ENCODE results near the gene KRT7.

The KRT7 gene

DNA sequence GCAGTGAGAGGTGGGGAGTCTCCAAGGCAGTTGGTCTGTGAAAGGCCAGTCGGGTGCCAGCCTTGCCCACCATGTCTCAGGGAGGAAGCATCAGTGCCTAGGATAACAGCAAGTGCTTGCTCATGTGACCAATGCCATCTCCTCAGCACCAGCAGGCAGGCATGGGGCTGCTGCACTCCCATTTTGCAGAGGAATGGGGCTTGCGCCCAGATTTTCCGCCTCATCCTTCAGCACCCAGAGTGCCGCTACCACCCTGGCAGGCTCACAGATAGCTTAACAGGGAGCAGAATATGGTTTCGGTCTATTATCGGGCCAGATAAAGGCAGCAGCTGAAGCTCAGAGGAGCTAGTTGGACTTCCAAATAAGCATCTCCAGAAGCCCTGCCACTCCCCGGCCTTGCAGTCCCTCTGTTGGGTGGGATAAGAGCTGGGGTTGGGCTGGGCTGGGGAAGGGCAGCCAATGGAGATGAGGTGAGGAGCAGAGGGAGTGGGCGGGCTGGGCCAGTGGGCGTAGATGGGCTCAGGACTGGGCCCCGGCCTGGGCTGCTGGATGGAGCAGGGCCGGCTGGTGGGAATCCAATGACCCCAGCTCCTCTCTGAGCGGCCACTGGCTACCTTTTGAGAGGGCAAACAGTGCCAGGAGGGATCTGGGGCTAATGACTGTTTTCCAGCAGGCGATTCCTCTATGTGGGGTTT, 32.8 kb upstream of the KRT7 start:
- no peak for DNase-seq

GRCh38 chr12:52200781-52201450, 32.1 kb upstream of the KRT7 start:
- no peak for DNase-seq

DNA sequence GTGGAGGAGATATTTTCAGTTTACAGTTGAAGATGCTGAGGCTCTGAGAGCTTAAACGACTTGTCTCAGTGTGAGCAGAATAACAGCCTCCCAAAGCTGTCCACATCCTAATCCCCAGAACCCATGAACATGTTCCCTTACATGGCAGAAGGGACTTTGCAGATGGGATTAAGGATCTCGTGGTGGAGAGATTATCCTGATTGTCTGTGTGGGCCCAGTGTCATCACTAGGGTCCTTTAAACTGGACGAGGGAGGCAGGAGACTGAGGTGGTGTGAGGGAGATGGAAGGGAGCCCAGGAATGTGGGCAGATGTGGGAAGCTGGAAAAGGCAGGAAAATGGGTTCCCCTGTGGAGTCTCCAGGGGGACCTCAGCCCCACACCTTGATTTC, 31.6 kb upstream of the KRT7 start:
- DNase-seq, result no peak

DNA sequence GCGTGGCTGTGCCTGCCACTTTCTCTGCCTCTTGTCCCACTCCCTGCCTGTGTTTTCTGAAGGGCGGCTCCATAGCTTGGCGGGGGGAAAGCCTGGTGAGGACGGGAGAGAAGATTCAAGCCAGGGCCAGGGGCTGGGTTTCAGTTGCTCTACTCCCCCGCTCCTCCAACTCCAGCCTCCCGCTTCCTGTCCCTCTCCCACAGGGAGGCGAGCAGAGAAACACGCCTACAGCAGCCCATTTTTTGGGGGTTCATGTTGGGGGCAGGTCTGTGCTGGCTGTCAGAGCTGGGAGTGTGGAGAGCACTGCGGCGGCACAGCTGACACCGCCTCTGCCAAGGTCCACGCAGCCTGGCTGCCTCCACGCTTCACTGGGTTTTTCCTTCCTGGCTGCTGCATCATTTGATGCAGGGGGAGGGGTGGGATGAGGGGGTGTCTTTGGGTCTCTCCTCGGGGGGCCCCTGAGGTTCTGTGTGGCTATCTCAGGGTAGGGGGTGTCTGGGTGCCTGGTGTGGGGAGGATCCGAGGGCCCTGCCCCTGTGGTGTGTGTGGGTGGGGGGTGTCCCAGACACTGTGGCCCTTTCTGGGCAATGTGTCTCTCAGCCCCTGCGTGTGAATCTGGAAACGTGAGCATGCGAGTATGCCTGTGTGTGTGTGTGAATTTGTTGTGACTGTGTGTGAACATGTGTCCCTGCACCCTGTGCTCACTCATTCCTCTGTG, 30.5 kb upstream of the KRT7 start:
- DNase-seq, result no peak

DNA sequence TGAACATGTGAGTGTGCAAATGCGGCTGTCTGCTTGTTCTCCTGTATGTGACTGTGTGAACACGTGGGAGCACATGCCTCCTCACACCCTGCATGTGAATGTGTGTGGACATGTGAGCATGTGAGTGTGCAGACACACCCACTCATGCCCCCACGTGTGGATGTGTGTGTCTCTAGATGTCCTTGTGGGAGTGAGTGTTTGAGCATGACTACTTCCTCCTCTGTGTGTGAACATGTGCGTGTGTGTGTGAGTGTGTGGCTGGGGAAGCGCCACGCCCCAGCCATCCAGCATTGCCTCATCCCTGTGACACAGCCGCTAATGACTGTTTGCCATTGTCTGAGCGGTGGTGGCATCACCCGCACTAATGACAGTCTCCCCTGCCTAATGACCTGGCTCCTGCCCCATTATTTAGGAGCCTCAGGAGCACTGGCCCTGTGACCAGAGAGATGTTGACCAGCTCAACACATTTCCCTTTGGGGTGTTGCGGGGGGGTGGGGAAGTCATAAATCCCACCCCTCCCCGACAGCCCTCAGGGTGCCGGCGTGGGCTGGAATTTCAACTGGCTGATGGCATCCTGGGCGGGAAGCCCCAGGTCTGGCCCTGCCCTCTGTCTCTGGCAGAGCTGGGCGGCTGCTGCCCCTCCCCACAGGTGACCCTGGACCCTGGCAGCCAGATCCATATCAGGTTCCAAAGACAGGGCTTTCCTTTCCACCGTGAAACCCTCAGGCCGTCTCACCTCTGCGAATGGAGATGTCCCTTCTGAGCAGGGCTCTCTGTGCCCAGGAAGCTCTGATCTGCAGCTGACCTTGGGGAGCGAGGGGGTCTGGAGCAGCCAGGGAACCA, 29.7 kb upstream of the KRT7 start:
- DNase-seq, result no peak

DNA sequence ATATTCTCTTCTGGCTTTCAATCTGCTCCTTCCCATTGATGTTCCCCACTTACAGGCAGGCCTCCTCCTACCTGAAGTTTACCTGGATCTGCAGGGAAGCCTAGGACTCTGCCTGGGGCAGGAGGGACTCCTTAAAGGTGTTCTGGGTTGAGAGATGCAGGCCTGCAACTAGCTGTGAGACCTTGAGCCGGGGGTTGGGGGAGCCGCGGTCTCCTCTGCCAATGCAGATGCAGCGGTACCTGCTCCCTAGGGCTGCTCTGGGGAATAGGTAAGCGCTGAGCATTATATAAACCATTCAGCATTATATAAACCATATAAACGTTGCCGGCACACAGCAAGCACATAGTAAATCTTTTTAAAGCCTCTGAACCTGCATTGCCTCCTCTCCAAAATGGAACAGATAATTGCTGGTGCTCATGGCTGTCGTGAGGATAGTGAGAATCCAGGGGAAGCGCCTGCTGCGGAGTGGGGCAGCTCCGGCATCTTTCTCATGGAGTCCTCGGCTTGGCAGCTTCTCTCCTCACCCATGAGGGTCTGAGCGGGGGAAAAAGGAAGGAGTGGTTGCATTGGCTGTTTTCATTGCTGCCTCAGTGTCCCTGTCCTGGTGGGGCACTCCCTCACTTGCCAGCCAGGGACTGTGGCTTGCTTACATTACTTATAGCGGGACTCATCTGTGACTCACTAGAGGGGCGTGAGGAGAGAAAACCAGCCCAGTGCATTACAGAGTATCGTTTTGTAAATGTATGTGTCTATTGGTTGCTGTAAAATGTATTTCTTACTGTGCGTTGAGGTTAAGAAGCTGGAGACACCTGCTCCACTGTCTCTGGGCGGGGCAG, 28.7 kb upstream of the KRT7 start:
- no peak for DNase-seq

GRCh38 chr12:52204931-52205505, 28.0 kb upstream of the KRT7 start:
- no peak for DNase-seq

DNA sequence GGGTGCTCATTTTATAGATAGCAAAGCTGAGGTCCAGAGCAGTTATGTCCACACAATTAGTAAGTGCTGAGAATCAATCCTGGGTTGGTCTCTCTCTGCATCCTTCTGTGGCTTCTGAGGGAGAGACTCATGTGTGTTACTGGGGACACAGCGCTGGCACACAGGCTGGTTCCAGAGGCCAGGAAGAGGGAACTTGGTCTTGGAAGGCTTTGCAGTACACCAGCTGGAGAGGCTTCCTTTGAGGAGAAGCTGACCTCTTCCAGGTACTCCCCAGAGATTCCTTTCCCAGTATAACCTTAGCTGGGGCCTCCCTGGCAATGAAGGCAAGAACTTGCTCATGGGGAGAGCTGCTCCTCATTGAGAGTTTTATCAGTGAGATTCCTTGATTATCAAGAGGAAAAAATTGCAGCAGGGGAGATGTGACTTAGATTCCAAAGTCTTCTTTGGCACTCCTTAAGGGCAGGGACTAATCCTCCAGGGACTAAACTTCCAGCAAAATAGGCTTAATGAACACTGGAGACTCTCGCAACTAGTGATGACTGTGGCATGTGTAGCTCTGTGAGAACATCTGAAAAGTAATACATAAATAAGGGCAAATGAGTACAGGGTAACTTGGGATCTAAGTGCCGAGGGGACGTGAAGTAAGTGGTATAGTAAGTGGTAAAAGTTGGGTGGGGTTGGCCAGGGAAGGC, 27.3 kb upstream of the KRT7 start:
- no peak for DNase-seq

DNA sequence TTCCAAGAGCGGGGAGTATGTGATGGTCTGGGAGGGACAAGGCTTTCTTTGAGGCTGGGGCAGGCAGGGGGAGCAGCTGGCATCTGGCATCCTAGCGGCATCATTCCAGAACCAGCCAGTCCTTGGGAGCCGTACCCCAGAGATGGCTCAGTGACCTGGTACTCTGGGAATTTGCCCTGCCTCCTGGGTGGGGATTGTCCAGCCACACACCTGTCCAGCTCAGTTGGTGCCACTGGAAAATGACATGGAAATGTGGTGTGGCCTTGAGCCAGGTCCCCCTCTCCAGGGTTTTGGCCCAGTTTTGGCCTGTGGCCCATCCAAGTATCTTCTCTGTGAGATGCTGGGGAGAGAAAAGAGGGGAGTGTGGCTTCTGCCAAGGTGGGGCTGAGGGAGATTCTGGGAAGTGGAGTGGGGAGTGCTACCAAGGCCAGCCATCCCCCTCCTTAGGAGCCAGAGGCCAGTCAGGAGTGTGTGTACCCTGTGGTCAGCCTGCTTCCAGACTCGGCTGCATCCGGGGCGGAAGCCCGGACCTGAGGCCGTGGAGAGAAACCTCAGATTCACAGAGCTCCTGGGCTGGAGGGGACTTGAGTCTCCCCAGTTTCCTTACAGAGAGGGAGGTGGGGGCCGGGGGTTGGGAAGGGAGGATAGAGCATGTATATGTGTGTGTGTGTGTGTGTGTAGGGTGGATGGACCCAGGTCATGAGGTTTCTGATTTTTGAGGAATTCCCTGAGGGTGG, 26.6 kb upstream of the KRT7 start:
- no peak for DNase-seq

- DNase-seq, result no peak
Observed at GRCh38 chr12:52207106-52207505, 25.9 kb upstream of the KRT7 start.

GRCh38 chr12:52207895-52208294, 25.1 kb upstream of the KRT7 start:
- no peak for DNase-seq

DNA sequence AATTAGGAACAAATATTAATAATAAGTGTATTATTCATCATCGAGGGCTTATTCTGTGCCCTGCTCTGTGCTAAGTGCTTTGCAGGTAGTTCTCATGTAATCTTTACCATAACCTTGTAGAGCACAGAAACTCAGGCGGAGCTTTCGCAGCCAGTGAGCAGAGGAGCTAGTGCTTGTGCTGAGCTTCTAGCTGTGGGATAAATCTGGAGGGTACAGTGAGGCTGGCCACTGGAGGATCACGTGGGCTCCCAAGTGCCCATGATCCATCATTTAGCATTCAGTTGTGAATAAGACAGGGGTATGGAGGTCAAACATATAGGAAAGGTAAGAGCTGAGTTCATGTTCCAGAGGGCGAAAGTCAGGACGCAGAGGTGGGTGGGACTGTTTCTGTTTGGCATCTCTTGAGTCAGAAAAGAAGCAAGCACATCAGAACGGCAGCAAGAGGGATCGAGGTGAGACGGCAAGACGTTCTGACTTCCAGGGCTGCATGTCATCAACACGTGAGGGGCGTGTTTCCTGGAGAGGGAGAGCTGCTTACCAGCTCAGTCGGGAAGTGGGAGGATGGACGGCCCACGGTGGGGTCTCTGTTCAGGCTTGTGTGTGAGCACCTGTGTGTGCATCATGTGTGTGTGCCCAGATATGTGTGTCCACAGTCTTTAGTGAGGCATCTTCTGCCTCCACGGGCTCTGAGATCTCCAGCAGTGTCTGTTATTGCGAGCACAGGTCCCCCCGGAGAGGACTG, 24.4 kb upstream of the KRT7 start:
- no peak for DNase-seq

GRCh38 chr12:52209321-52209720, 23.7 kb upstream of the KRT7 start:
- DNase-seq, result no peak

GRCh38 chr12:52210186-52210924, 22.7 kb upstream of the KRT7 start:
- DNase-seq, result no peak

GRCh38 chr12:52210925-52211650, 22.0 kb upstream of the KRT7 start:
- DNase-seq, result no peak

DNA sequence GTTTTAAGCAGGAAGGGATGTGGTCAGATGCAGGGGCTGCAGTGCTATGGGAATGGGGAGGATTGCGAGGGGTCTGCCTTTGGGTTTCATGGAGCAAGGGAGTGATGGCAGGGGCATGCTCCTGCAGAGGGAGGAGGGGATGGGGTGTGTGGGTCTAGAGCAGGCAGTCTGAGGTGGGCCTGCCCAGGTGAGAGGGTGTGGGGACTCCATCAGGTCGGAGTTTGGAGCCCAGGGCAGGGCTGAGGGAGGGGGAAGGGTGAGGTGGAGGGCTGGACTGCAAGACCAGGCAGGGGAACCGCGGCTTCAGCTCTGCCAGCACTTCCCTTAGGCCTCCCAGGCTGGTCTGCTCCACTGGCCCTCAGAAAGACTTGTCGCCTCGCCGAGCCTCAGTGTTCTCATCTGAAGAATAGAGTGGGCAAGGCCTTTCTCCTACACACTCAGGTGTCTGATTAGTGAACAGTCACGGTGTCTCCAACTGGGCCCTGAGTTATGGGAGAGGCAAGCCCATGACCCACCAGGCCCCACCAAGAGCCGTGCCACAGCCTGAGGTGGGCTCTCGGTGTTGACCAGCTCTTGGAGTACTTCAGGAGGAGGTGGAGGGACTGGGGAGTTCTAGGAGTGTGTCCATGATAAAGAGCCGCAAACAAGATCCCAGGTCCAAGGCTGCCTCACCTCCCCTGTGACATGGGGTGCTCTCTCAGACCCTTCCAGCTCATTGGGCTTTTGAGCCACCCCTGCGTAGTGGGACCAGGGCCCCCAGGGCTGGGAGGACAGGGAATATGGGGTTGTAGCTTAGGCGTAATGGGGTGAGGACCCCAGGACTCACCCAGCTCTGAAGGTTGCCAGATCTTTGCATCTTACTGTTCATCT, 21.1 kb upstream of the KRT7 start:
- no peak for DNase-seq

Data from CD4-positive, alpha-beta T cell treated with Interleukin-6 for 4 hours (primary cell).